HCT116 (cell line): ENCODE results near the gene SYMPK.

Experiments used
- CTCF ChIP-seq, 3 experiments: fragments of 200-600 bp in 1 of 3; sonication (generic) in 1 of 3; IDR thresholded peaks in 2 of 3; conservative IDR thresholded peaks in 1 of 3; 2 replicates each; pipeline ENCODE4 v1.5.1; 2012 to 2017; ENCODE audit warnings: low read depth in 2 of 3, low read length in 2 of 3, antibody characterized with exemption in 1 of 3, borderline replicate concordance in 1 of 3, control low read depth in 1 of 3, mild to moderate bottlenecking in 1 of 3, mixed read lengths in 1 of 3, mixed run types in 1 of 3, moderate library complexity in 1 of 3; ENCODE audit not compliant: insufficient read depth in 1 of 3
- EZH2phosphoT487 ChIP-seq: fragments of 200-600 bp; IDR thresholded peaks from 2 replicates; pipeline ENCODE4 v1.6.1; 2018; ENCODE audit warnings: antibody characterized with exemption, borderline replicate concordance
- POLR2A ChIP-seq: IDR thresholded peaks from 2 replicates; pipeline ENCODE4 v1.7.0; 2011; ENCODE audit warnings: borderline replicate concordance; ENCODE audit not compliant: insufficient read depth, insufficient read length; ENCODE audit errors: extremely low read depth
- POLR2AphosphoS5 ChIP-seq: IDR thresholded peaks from 2 replicates; pipeline ENCODE4 v1.6.1; 2011; ENCODE audit warnings: mild to moderate bottlenecking, low read depth, low read length, moderate library complexity
- ZBTB33 ChIP-seq: IDR thresholded peaks from 2 replicates; pipeline ENCODE4 v1.6.1; 2011; ENCODE audit warnings: mild to moderate bottlenecking, low read length, moderate library complexity; ENCODE audit not compliant: insufficient replicate concordance; ENCODE audit errors: extremely low read depth
- ZFX ChIP-seq: fragments of 450-650 bp; IDR thresholded peaks from 2 replicates; pipeline ENCODE4 v1.6.1; 2017
- TF ChIP-seq, protein P1 (sequence below): IDR thresholded peaks from 2 replicates; pipeline ENCODE4 v1.6.1; 2012; ENCODE audit warnings: low read depth

DNA sequence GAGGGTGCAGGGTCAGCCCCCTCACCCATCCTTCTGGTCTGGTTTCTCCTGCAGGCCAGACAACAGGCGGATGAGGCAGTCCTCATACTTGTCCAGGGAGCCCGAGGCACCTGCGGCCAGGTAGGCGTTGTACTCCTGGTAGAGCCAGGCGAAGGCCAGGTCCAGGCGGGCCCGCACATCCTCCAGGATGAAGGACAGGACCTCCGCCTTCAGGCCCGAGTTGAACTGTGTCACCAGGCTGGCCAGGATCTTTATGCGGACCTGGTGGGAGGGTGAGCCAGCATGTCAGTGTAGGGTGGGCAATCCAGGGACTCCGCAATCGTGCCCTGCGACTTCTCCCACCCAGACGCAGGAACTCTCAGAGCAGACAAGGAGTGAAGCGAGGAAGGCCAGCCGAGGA is 34.0 kb downstream of the SYMPK start:
- no peak for TF ChIP-seq POLR2A
- TF ChIP-seq, protein P1, sequence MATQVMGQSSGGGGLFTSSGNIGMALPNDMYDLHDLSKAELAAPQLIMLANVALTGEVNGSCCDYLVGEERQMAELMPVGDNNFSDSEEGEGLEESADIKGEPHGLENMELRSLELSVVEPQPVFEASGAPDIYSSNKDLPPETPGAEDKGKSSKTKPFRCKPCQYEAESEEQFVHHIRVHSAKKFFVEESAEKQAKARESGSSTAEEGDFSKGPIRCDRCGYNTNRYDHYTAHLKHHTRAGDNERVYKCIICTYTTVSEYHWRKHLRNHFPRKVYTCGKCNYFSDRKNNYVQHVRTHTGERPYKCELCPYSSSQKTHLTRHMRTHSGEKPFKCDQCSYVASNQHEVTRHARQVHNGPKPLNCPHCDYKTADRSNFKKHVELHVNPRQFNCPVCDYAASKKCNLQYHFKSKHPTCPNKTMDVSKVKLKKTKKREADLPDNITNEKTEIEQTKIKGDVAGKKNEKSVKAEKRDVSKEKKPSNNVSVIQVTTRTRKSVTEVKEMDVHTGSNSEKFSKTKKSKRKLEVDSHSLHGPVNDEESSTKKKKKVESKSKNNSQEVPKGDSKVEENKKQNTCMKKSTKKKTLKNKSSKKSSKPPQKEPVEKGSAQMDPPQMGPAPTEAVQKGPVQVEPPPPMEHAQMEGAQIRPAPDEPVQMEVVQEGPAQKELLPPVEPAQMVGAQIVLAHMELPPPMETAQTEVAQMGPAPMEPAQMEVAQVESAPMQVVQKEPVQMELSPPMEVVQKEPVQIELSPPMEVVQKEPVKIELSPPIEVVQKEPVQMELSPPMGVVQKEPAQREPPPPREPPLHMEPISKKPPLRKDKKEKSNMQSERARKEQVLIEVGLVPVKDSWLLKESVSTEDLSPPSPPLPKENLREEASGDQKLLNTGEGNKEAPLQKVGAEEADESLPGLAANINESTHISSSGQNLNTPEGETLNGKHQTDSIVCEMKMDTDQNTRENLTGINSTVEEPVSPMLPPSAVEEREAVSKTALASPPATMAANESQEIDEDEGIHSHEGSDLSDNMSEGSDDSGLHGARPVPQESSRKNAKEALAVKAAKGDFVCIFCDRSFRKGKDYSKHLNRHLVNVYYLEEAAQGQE = no peak
- TF ChIP-seq CTCF (IDR thresholded peaks at IDR 0.05 in 2 of 3, conservative IDR thresholded peaks at IDR 0.05 in 1 of 3; ENCODE audit: borderline replicate concordance in 1 of 3, insufficient read depth in 1 of 3, low read depth in 2 of 3, low read length in 2 of 3) = no peak
- no peak for TF ChIP-seq EZH2phosphoT487
- no peak for TF ChIP-seq ZBTB33
- no peak for TF ChIP-seq ZFX
- no peak for TF ChIP-seq POLR2AphosphoS5
